IPS DF 6.9 (cell line): ENCODE measurements around the gene ETFB.

Experiments used
- DNase-seq: peaks from one replicate; pipeline ENCODE4 v3.0.0-alpha.2; 2013; ENCODE audit warnings: low read depth, low spot score
- H3K27ac ChIP-seq: one replicate; pipeline ENCODE4 v1.5.1; 2013; ENCODE audit warnings: low read length, control low read depth
- H3K27me3 ChIP-seq: 2 replicates; pipeline ENCODE4 v1.6.1; 2013; ENCODE audit warnings: mild to moderate bottlenecking, low read length; ENCODE audit not compliant: control insufficient read depth, insufficient read depth
- H3K36me3 ChIP-seq: 2 replicates; pipeline ENCODE4 v1.6.1; 2013; ENCODE audit warnings: low read length; ENCODE audit not compliant: control insufficient read depth, insufficient read depth
- H3K4me1 ChIP-seq: 2 replicates; pipeline ENCODE4 v1.6.1; 2013; ENCODE audit warnings: low read length; ENCODE audit not compliant: control insufficient read depth, insufficient read depth
- H3K4me3 ChIP-seq: 2 replicates; pipeline ENCODE4 v1.5.1; 2013; ENCODE audit warnings: mild to moderate bottlenecking, low read length
- H3K9me3 ChIP-seq: 2 replicates; pipeline ENCODE4 v1.6.1; 2013; ENCODE audit warnings: low read length, inconsistent platforms; ENCODE audit not compliant: control insufficient read depth, insufficient read depth
- WGBS: extraction: QIAGEN DNeasy Blood & Tissue Kit; methylation state at CpG from one replicate; pipeline ENCODE4 v1.1.7; 2013; ENCODE audit warnings: mixed read lengths, missing lambda C conversion rate; ENCODE audit not compliant: insufficient read length, insufficient coverage; 5-methylcytosine and 5-hydroxymethylcytosine counted together

ETFB gene

GRCh38 chr19:51365211-51365964, 800 bp downstream of the ETFB start:
- peak overlapping the region; percentile 67; the same call in 1 of the 2 replicates for H3K4me3 ChIP-seq
- WGBS, result no CpG with 5 or more reads among the region's 10 CpGs
- H3K9me3 ChIP-seq, result no peaks in the 10 kb centered on the region
- no peak for DNase-seq
- H3K27ac ChIP-seq, result no peak overlapping the region
- H3K4me1 ChIP-seq, result peaks cover 6% of the 10 kb centered on the region
- H3K27me3 ChIP-seq, result no peaks in the 10 kb centered on the region
- no peaks in the 10 kb centered on the region for H3K36me3 ChIP-seq

GRCh38 chr19:51364200-51365106, 1.7 kb downstream of the ETFB start:
- no peak for DNase-seq
- Histone ChIP-seq H3K27me3 (no peaks in the 10 kb centered on the region), H3K36me3 (no peaks in the 10 kb centered on the region), H3K4me1 (peaks cover 6% of the 10 kb centered on the region), H3K4me3 (no peak overlapping the region), H3K9me3 (no peaks in the 10 kb centered on the region), H3K27ac (no peak overlapping the region)
- WGBS, result no CpG with 5 or more reads among the region's 15 CpGs

DNA sequence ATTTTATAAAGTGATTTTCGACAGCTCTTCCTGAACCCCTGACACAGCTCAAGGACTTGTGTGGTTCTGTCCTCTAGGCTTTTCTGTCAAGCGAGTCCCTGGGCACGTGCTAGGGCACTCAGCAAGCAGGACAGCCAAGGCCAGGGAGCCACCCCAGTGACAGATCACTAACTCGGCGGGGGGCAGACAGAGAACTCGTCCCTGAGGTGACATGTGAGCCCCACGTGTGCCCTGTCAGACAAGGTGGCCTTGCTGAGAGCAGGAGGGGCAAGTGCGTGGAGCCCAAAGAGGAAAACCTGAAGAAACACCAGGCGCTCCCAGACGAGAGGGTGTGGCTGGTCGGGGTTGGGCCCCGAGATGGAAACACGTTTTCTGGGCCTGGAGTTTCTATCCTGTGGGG, 4.9 kb downstream of the ETFB start:
- Histone ChIP-seq H3K4me1 (no peaks in the 10 kb centered on the region), H3K27ac (no peak overlapping the region), H3K4me3 (no peak overlapping the region), H3K27me3 (no peaks in the 10 kb centered on the region), H3K36me3 (no peaks in the 10 kb centered on the region), H3K9me3 (no peaks in the 10 kb centered on the region)
- DNase-seq, result no peak
- no CpG with 5 or more reads among the region's 13 CpGs for WGBS

DNA sequence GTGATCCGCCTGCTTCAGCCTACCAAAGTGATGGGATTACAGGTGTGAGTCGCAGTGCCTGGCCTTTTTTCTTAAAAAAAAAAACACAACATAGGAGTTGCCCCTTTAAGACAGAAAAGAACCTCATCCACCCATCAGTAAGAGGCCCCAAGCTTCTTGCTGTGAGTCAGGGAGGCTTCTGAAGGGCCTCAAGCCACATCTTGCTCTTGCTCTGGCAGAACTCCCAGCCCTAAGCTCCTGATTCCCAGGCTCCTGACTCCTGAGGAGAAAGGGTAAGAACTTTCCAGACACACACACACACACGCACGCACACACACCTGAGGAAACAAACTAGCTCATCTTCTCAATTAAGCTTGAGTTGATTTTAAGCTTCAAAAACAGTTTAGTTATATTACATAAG, 6.9 kb downstream of the ETFB start:
- WGBS, result no CpG with 5 or more reads among the region's 4 CpGs
- Histone ChIP-seq H3K36me3 (no peaks in the 10 kb centered on the region), H3K27me3 (no peaks in the 10 kb centered on the region), H3K4me1 (peaks cover 1% of the 10 kb centered on the region; the same call in 1 of the 2 replicates), H3K9me3 (no peaks in the 10 kb centered on the region), H3K27ac (no peak overlapping the region), H3K4me3 (no peak overlapping the region)
- DNase-seq, result no peak

DNA sequence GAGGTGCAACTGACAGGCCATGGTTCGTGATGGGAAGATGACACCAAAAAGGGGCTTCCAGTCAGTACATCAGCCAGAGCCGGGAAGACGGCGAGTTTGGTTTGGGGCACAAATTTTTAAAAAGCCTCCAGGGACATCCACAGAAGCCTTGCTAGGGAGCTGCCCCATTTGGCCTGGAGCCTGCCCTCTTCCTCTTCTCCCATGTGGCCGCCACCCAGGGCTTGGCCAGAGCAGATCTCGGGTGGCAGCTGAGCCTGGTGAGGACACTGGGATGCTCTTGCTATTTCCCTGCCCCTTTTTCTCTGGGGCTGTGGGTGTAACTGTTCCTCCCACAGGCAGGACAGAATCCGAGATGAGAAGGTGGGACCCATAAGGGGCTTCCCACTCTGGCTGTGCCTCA, 8.2 kb downstream of the ETFB start:
- Histone ChIP-seq H3K36me3 (no peaks in the 10 kb centered on the region), H3K4me1 (peaks cover 4% of the 10 kb centered on the region; the same call in 1 of the 2 replicates), H3K4me3 (no peak overlapping the region), H3K27me3 (no peaks in the 10 kb centered on the region), H3K27ac (no peak overlapping the region), H3K9me3 (no peaks in the 10 kb centered on the region)
- WGBS, result no CpG with 5 or more reads among the region's 7 CpGs
- no peak for DNase-seq

DNA sequence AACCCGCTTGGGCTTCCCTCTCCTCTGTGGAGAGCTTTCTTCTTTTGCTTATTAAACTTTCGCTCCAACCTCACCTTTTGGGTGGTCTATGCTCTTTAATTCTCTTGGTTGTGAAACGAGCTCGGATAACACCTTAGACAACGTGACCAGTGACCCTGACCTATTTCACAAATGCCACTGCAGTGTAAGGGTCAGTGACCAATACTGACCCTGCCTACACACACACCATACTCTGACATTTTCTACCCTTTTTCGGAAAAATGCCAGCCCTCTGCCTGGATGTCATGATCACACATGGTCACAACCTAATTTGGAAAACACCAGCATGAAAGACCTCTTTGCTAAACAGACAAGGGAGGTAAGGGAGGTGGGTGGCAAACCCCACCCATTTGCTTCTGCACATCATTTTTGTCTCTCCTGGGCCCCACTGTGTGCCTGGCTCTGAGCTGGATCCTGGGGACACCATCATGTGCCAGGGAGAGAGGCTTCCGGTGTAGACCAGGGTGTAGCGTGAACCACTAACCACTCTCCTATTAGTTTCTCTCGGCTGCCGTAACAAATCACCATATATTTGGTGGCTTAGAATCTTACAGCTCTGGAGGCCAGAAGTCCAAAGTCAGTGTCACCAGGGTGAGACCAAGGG, 9.9 kb downstream of the ETFB start:
- WGBS, result no CpG with 5 or more reads among the region's 10 CpGs
- no peaks in the 10 kb centered on the region for H3K27me3 ChIP-seq
- H3K4me1 ChIP-seq, result peaks cover 4% of the 10 kb centered on the region; the same call in 1 of the 2 replicates
- DNase-seq, result no peak
- H3K27ac ChIP-seq, result no peak overlapping the region
- peaks cover 2% of the 10 kb centered on the region; the same call in 1 of the 2 replicates for H3K36me3 ChIP-seq
- no peak overlapping the region for H3K4me3 ChIP-seq
- no peaks in the 10 kb centered on the region for H3K9me3 ChIP-seq

DNA sequence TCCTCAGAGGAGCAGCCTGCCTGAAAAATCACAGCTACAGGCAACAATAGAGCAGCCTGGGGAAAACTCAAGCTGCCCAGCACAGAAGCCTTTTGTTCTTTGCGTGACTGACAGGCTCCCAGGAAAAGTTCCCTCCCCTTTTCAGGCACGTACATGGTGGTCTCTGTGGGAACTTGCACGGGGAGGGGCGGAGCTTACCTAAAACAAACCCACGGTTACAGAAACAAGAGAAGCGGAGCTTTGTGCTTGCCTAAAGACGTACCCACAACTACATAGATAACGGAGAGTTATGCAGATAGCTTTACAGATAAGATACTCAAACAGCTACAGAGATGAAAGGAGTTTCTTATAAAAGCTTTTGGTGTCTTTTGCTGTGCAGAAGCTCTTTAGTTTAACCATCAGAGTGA, 11.4 kb downstream of the ETFB start:
- H3K27ac ChIP-seq, result no peak overlapping the region
- no peaks in the 10 kb centered on the region for H3K27me3 ChIP-seq
- no peak for DNase-seq
- WGBS, result no CpG with 5 or more reads among the region's 8 CpGs
- H3K4me3 ChIP-seq, result no peak overlapping the region
- peaks cover 3% of the 10 kb centered on the region; the same call in 1 of the 2 replicates for H3K36me3 ChIP-seq
- H3K4me1 ChIP-seq, result peaks cover 4% of the 10 kb centered on the region; the same call in 1 of the 2 replicates
- no peaks in the 10 kb centered on the region for H3K9me3 ChIP-seq

DNA sequence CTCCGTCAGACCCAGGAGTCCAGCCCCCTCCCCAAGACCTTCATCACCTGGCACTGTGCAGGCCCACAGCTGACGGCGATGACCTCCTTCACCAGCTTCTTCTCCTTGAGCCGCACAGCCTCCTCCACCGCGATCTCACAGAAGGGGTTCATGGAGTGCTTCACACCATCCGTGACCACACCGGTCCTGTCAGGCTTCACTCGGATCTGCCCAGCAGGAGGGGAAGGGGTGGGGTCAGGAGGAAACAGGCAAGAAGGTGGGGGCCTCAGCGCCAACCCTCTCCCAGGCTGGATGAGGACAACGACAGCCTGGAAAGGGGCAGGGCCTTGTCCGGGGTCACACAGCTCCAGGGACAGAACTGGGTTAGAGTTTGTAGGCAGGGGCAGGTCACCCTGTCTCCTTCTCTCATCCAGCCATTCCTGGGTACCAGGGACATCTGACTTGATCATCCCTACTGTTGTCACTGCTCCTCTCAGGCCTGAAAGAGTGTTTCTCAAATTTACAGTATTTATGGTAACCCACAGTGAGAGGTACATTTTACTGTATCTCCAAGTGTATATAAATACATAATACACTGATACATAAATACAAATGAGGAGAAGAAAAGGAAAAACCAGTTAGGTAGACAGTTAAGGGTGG, 12.0 kb downstream of the ETFB start:
- Histone ChIP-seq H3K4me3 (no peak overlapping the region), H3K27ac (no peak overlapping the region), H3K4me1 (peaks cover 4% of the 10 kb centered on the region; the same call in 1 of the 2 replicates), H3K9me3 (no peaks in the 10 kb centered on the region), H3K27me3 (no peaks in the 10 kb centered on the region), H3K36me3 (peaks cover 3% of the 10 kb centered on the region; the same call in 1 of the 2 replicates)
- no peak for DNase-seq
- WGBS, result no CpG with 5 or more reads among the region's 12 CpGs

DNA sequence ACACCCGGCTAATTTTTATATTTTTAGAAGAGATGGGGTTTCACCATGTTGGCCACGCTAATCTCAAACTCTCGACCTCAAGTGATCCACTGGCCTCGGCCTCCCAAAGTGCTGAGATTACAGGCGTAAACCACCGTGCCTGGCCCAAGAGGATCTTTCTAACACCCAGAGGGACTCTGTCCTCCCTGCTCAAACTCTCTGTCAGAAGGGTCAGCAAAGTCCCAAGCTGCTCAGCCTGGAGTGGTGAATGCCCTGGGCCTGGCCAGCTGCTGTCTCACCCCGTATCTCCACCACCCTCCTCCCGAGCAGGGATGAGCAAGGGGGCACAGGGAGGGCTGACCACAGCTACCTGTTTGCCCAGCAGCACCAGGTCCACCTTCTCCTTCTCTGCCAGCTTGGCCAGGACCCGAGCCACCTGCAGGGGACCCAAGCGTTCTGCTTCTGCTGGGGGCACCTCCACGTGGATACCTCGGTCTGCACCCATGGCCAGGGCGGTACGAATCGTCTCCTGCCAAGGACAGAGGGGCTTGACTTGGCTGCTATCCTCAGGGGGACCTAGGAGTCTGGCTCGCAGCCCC, 13.3 kb downstream of the ETFB start:
- Histone ChIP-seq H3K4me3 (no peak overlapping the region), H3K27ac (no peak overlapping the region), H3K27me3 (no peaks in the 10 kb centered on the region), H3K36me3 (peaks cover 3% of the 10 kb centered on the region; the same call in 1 of the 2 replicates), H3K9me3 (no peaks in the 10 kb centered on the region), H3K4me1 (peaks cover 4% of the 10 kb centered on the region; the same call in 1 of the 2 replicates)
- WGBS, result no CpG with 5 or more reads among the region's 16 CpGs
- no peak for DNase-seq
